DMS79 (cell line): ENCODE results near the gene ATP2A2.
A peak's percentile ranks its signal among the peaks of the same experiment; 100 is the strongest.
"Not testable (repeated sequence)": the region's sequence is repeated elsewhere in the genome, so short reads cannot be mapped to it uniquely, and the experiment has no call there.

Experiments used
- DNase-seq: peaks from one replicate; lab custom pipeline; 2025; lab: John Stamatoyannopoulos, UW

Gene ATP2A2

DNA sequence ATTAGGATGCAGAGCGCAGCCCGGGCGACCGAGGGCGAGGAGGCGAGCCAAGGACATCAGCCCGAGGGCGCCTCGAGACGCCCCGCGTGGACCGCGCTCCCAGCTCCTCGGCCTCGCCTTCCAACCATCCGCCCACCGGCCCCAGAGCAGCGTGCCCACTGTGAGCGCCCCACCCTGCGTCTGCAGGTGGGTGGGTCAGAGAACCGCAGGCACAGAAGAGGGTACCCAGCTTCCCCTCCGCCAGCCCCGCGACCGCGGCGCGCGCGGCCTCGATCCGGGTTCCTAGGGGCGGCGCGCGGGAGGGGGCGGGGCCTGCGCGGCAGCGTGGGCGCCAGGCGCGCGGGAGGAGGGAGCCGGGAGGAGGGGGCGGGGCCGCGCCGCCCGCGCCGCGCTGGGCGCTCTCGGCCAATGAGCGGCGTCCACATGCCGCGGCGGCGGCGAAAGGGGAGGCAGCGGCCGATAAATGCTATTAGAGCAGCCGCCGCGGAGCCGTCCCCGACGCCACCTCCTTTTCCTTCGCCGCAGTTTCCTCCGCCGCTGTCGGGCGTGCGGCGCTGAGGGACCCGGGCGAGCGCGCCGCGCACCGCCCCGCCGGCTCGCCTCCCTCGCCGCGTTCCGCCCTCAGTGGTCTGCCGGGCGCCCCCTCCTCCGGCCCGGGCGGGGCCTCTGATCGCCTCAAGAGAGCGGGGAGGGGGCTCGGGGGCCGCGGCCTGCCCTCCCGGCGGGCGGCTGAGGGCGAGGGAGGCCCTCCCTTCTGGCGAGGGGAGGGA lies at the start of gene ATP2A2:
TSS of gene ATP2A2 (plus strand) at position 469 of the 770 bp plus-strand sequence. CDS start 543 bp downstream, outside the sequence.
- DNase-seq: peak; percentile 51

DNA sequence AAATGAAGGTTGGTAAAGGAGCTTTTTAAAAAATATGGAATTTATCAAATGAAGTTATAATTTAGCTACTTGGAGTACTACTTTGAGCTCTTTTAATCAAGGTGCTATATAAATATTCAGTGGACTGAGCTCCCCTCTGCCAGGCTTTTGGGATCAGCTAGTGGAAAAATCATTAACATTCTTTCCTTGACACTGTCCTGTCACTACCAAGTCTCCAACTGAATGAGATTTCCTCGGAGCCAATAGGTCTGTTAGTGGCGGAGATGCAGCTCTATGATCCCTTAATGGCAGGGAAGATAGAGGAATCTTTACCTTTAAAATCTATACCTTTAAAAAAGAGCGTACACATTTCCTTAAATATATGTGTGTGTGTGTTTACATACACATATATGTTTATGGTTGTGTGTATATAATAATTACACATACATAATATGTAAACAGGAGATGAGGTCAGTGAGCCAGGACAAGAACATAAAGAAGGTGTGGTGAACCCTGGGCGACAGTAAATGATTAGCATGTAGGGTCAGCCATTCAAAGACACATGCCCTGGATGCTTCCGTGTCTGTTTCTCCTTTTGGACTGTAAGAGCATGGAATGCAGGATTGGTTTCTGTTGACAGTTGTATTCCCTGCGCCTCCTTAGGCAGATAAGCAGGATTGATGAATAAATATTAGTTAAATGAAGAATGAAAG lies 47.7 kb upstream of the ATP2A2 start:
- no peak for DNase-seq

DNA sequence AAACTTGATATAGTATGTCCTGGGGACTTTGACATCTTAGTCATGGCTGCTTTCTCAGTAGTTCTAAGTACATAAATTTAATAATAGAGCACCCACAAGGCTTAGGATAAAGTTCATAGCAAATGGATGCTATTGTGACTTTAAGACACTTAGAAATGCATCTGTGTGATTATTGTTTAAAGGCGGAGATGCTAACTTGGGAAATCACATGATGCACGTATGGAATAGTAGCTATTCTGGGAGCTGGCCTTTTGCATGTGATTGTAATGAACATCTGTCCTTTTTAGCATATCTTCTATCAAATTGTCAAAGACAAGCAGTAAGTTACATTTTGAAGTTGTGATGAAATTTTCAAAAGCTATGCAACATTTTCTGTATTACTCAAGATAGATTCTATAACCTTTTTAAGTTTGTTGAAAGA lies 46.7 kb upstream of the ATP2A2 start:
- DNase-seq: no peak

DNA sequence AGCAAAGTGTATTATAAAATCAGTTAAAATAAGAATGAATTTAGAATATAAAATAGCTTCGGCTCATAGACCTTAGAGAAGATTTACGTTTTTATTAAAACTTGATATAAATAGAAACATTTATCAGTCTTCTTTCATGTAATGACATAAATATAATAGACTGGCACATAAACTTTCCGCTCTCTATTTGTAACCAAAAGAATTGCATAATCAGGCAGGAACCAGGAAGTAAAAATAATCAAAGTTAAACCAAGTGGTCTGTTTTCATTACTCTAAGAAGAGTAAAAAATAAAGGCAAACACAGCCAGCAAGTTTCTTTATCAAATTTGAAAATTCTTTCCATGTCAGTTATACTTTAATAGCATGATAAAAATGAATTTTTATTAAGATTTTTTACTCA lies 46.3 kb upstream of the ATP2A2 start:
- DNase-seq: no peak

DNA sequence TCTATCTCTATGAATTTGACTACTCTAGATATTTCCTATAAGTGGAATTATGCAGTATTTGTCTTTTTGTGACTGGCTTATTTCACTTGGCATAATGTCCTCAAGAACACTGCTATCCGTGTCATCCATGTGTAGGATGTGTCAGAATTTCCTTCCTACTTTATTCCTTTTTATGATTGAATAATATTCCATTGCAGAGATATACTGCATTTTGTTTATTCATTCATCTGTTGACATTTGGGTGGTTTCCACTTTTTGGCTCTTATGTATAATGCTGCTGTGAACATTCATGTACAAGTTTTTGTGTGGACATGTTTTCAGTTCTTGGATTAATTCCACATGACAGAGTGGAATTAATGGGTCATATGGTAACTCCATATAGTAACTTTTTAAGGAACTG lies 45.7 kb upstream of the ATP2A2 start:
- no peak for DNase-seq

DNA sequence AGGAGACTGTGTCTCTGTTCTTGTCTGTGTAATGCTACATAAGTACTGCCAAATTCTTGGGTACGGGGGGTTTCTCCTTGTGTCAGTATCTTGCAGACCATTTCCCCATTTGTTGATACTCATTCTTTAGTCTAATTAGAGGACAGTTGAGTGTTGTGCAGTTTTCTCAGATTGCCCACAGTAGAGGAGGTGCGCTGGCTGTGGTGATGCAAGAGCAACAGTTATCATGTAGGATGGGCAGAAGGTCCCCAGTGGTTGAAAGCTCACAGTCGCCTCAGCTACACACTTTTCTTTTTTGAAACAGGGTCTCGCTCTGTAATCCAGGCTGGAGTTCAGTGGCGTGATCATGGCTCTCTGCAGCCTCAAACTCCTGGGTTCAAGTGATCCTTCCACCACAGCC lies 37.8 kb upstream of the ATP2A2 start:
- DNase-seq: no peak

DNA sequence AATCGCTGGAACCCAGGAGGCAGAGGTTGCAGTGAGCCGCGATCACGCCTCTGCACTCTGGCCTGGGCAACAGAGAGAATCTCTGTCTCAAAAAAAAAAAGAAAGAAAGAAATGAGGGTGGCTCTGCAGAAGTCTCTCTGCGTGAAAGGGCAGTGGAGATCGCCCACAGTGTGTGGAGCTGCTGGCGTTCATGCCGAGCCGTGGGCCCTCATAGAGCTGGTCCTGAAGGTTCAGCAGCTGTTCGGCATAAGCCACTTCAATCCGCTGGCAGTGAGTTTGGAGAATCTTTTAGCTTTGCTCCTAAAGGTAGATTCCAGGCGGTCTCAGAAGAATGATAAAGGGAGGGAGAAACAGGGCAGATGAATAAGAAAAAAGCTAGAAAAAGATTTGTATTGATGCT lies 36.7 kb upstream of the ATP2A2 start:
- no peak for DNase-seq

DNA sequence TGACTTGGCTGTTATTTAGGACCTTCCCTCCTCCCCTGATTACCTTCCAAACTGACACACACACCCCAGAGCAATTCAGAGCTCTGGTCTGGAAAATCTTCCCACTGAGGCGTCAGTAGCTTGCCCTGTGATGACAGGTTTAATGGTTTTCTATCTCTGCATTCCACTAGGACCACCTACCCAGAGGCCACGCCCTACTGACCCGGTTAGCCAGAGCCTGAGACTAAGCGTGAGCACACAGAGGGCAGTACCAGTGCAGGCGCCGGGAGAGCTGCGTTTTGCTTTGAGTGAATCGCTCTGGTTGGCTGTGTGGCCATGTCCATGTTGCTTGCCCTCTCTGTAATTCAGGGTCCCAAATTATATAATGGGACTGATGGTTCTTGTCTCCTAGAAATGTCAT lies 36.2 kb upstream of the ATP2A2 start:
- no peak for DNase-seq

DNA sequence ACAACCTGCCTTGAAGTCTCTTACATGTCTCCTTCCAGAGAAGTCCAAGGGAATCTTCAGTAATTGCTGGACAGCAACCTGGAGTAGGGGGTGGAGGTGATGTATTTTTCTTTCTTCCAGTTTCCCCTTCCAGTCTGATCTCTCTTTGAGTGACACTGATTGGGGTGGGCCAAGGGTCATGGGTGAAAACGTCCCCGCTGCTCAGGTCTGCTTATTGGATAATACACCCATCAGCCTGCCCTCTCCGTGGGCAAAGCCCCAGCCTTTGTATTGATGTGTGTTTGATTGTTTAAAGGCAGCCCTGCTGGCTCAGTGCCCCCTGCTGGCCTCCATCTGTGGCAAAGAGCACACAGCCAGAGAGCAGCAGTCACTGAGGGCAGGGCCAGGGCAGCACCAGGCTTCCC lies 35.7 kb upstream of the ATP2A2 start:
- DNase-seq: no peak

DNA sequence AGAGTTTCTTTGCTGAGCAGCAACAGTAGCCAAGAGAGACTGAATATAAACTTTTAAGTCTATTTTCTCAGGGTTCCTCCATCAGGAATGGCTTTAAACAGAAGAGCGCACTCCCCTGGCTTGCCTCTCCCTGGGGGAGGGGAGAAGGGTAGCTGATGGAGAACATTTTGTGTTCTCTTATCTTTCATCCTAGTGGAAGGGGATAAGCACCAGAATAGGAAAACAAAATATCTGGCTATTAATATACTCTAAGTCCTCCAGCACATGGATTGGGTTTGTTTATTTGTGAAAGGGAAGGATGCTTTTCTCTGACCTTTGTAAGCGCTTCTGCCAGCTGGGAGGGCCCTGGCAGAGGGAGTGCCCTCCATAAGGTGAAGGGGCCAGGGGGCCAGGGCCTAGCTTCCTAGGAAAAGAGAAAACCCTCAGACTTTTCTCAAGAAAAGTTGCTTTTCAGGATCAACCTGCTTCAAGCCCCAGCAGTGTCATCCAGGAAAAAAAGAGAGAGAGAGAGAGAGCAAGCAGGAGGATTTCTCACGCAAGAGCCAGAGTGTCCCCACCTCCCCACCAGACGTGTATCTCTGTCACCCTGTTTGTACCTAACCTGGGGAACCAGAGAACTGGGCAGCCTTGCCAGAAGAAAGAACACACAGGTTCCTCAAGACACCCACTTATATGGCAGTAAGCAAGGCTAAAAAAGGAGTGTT lies 34.3 kb upstream of the ATP2A2 start:
- no peak for DNase-seq

DNA sequence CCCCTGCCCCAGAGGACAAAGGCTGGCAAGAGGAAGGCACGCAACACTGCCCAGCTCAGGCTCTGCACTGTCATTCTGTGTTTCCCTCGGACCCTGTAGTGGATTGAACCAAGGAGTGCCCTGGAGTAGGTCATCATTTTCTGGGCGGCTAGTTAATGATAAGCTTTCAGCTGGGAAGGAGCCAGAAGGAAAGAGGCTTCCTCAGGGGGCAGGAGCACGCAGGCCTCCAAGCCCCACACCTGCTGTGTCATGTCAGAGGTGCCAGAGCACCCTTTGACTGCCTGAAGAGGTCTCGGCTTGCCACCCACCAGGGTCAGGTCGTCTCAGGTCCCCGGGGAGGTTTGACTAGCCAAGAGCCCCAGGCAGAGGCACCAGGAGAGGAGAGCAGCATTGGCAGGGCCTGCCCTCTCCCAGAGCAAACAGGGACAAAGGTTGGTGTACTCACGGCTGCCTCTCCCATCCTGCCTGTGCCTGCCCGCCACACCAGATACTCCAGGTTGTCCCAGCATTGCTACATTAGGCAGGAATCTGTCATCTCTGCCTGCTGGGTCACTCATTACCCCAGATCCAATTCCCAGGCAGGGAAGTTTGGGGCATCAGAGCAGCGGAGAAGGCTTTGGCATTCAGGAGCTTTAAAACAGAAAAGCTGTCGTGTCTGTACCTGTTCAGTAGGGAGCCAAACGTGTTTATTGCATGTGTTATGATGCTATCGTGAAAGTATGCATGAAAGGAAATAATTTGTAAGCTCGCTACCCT lies 33.5 kb upstream of the ATP2A2 start:
- peak; percentile 41 for DNase-seq

DNA sequence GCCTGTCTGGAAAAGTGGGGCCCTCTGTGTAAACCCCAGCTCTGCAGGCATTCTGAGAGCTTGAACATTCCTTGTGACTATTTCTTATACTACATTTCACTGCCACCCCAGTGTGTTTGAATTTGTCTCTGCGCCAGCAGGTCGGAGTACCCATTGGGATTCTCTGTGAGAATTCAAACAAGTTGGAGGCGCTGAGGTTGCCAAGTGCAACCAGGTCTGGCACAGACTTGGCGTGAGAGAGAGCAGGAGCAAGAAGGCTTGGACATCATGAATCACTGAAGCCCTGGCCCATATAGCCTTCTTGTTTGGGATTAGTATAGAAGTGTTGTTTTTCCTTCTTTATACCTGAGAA lies 33.0 kb upstream of the ATP2A2 start:
- no peak for DNase-seq

DNA sequence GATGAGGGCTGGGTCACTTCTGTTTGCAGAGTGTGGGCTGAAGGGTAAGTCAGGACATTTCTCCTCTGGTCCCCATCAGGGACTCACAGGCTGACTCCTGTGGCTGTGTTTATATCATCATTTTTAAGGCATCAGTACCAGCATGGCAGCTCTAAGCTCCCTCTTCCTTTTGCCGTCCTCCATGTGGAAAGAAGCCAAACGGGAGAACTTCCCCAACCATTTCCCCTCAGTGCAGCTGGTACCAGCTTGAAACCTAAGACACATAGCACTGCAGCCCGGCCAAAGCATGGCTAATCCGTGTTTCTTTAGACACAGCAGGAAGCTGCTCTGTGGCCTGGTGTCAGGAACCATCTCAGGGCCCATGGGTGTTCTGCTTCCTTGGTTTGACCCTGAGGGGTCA lies 31.9 kb upstream of the ATP2A2 start:
- DNase-seq: no peak

DNA sequence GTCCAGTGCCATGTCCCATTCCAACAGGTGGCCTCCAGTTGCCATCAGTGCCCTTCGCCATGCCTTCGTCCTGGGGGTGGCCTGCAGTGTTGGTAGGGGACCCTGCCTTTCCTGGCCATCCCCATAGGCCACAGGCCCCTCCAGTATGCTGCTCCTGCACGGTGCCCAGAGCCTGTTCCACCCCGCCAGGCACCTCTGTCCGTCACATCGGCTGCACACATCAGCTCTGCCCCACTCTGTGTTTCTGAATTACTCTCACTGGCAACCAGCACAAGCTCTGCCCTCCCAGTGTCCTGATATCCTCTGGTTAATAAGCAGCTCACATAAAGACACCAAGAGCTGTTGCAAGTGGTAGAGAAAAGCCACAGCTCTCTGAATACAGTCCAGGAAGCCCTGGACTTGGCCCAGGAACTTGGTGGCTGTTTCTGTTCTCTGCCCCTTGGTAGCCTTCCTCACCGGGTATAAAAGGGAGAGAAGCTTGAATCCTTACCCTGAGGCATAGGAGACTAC lies 31.3 kb upstream of the ATP2A2 start:
- DNase-seq: no peak

DNA sequence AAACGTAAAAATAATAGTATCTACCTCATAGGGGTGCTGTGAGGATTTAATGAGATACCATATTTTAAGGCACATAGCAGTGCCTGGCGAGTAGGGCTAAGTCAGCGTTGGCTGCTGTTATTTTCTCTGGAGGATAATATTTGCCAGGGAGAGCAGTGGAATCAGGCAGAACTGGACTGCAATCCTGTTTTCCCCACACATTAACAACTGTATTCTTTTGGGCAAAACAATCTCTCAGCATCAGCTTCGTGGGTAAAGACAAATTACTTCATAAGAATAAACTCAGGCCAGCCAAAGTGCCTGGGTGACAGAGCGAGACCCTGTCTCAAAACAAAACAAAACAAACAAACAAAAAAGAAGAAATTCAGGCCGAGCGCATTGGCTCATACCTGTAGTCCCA lies 29.7 kb upstream of the ATP2A2 start:
- DNase-seq: no peak

DNA sequence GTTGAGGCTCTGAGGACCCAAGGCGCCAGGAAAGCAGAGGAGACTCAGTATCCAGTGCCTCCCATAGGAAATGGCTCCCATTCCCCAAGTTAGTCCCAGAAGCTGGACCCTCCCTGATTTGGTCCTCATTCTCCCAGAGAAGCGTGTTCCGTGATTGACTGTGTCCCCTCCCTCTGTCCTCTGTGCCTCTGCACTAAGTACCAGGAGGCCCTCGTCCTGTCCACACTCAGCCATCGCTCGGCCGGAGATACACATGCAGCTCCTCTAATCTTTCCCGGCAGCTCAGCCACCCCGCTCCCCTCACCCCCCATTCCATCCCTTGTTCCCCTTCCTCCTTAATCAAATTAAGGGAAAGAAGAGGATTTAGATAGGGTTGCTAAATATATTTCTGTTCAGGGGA lies 28.3 kb upstream of the ATP2A2 start:
- DNase-seq: no peak

DNA sequence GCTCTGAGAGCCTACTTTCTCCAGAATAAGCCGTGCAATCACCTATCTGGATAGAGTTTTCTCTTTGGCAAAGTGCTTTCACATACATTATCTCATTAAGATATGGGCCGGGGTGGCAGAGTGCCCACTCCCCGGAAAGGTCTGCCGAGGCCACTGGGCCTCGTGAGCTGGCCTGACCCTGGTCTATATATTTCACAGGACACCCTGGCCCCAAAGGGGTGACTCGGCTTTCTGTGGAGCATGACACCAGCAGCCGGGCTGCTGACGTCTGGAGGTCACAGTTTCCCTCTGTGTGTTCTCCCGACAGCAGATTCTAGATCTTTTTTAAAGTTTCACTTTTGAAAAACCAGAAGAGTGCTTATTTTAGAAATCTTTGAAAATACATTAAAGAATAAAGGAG lies 27.9 kb upstream of the ATP2A2 start:
- no peak for DNase-seq

DNA sequence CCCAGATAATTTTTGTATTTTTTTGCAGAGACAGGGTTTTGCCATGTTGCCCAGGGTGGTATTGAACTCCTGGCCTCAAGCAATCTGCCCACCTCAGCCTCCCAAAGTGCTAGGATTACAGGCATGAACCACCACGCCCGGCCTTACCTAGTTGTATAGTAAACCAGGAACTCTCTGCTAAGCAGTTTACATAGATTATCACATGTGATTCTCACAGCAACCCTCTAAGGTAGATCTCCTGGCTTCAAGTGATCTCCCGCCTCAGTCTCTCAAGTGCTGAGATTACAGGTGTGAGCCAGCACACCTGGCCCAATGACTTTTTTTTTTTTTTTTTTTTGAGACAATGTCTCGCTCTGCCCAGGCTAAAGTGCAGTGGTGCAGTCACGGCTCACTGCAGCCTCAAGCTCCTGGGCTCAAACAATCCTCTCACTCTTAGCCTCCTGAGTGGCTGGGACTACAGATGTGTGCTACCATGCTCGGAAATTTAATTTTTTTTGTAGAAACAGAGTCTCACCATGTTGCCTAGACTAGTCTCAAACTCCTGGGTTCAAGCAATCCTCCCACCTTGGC lies 26.0 kb upstream of the ATP2A2 start:
- DNase-seq: peak; percentile 89

DNA sequence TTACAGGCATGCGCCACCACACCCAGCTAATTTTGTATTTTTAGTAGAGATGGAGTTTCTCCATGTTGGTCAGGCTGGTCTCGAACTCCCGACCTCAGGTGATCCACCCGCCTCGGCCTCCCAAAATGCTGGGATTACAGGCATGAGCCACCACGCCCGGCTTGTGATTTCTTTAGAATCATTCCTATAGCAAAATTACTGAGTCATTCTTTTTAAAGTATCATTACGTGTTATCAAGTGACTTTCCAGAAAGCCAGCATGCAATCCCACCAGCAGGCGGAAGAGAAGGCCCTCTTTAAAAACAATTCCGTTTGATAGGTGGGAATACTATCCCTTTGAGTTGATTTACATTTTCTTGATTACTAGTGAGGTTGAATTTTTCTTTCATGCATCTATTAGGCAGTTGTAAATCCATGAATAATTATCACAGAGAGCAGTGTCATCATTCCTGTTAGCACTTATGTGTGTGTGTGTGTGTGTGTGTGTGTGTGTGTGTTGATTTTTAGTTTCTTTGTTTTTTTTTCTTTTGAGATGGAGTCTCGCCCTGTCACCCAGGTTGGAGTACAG lies 25.1 kb upstream of the ATP2A2 start:
- not testable (repeated sequence) for DNase-seq

DNA sequence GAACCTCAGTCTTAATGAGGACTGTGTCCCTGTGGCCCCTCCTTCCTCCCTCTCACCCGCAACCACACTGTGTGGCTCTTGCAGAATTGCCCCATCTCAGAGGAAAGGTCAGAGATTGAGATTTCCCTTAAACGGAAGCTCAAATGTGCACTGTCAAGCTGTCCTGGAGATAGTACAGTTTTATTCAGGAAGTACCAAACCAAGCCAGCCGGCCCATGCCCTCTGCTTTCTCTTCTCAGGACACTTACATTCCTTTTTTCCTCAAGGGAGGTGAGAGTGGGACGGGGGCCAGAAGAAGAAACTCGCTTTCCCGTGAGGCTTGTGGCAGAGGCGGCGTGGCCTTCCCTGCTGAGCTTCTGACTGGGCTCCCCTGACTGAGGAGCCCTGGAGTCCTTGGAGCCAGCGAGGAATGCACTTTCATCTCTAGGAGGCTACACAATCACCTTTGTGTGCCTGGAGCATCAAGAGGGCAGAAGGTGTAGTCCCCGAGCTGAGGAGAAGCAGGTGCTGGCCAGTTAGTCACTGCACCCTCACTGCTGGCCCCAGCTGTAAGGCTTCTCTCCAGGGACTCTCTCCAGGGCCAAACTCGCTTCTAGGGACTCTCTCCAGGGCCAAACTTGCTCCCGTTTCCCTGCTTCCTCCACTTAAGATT lies 24.1 kb upstream of the ATP2A2 start:
- no peak for DNase-seq

DNA sequence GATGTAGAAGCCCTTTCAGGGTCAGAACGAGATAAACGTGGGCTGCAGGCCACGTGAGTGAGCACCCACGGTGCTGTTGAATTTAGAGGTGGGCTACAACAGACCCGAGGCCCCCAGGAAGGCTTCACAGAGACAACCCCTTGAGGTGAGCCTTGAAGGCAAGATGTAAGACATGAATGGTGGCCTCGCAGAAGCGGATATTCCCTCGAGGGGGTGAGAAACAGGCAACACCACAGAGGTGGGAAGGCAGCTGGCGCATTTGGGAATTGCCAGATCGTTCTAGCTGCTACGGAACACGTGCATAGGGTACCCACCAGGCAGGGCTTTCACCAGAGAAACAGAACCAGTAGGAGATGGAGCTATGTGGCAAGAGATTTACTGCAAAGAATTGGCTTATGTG lies 22.6 kb upstream of the ATP2A2 start:
- no peak for DNase-seq
